H9 (cell line): Measurements from ENCODE around the gene MAPK8IP3. TPM values are rescaled to one million over a fixed set of nuclear protein-coding genes. Genes with fewer than 3 reads are reported as not detected.

Experiments used
- DNase-seq: peaks from one replicate; pipeline ENCODE4 v3.0.0-alpha.2; 2017
- H2AFZ ChIP-seq: one replicate; pipeline ENCODE4 v1.6.1; 2013; ENCODE audit warnings: mild to moderate bottlenecking, low read length, control low read depth, moderate library complexity
- H2AK5ac ChIP-seq: 2 replicates; pipeline ENCODE4 v1.6.1; 2013; ENCODE audit warnings: low read length, control low read depth, mixed read lengths; ENCODE audit not compliant: insufficient read length
- H2BK120ac ChIP-seq: one replicate; pipeline ENCODE4 v1.6.1; 2013; ENCODE audit warnings: low read depth, mild to moderate bottlenecking, low read length, control low read depth, inconsistent platforms; ENCODE audit not compliant: poor library complexity, severe bottlenecking
- H2BK12ac ChIP-seq: 2 replicates; pipeline ENCODE4 v1.6.1; 2013; ENCODE audit warnings: low read length, control low read depth, mixed read lengths, low read depth; ENCODE audit not compliant: insufficient read length
- H2BK15ac ChIP-seq: 2 replicates; pipeline ENCODE4 v1.6.1; 2013; ENCODE audit warnings: low read depth, low read length, control low read depth
- H2BK20ac ChIP-seq: one replicate; pipeline ENCODE4 v1.6.1; 2013; ENCODE audit warnings: low read depth, mild to moderate bottlenecking, low read length, control low read depth, inconsistent platforms; ENCODE audit not compliant: poor library complexity, severe bottlenecking
- H2BK5ac ChIP-seq: 2 replicates; pipeline ENCODE4 v1.6.1; 2013; ENCODE audit warnings: low read length, control low read depth, mixed read lengths; ENCODE audit not compliant: insufficient read length
- H3K14ac ChIP-seq: 2 replicates; pipeline ENCODE4 v1.6.1; 2013; ENCODE audit warnings: low read length, control low read depth; ENCODE audit not compliant: insufficient read depth
- H3K18ac ChIP-seq: 2 replicates; pipeline ENCODE4 v1.6.1; 2013; ENCODE audit warnings: low read depth, mild to moderate bottlenecking, mixed read lengths, low read length, control low read depth; ENCODE audit not compliant: insufficient read length
- H3K23ac ChIP-seq: 2 replicates; pipeline ENCODE4 v1.6.1; 2013; ENCODE audit warnings: low read length, control low read depth, mixed read lengths, low read depth; ENCODE audit not compliant: insufficient read length
- H3K23me2 ChIP-seq: 2 replicates; pipeline ENCODE4 v1.6.1; 2013; ENCODE audit warnings: low read depth, mild to moderate bottlenecking, mixed read lengths, low read length, control low read depth; ENCODE audit not compliant: insufficient read length, poor library complexity, severe bottlenecking
- H3K27ac ChIP-seq: 2 replicates; pipeline ENCODE4 v1.5.1; 2013; ENCODE audit warnings: low read length, control low read depth, mixed read lengths, low read depth; ENCODE audit not compliant: insufficient read length
- H3K27me3 ChIP-seq: 2 replicates; pipeline ENCODE4 v1.6.1; 2013; ENCODE audit warnings: low read length, control low read depth, inconsistent platforms; ENCODE audit not compliant: insufficient read depth
- H3K4ac ChIP-seq: 2 replicates; pipeline ENCODE4 v1.6.1; 2013; ENCODE audit warnings: low read depth, mild to moderate bottlenecking, control low read depth, inconsistent platforms, low read length, moderate library complexity
- H3K4me1 ChIP-seq: 2 replicates; pipeline ENCODE4 v1.6.1; 2013; ENCODE audit warnings: low read length, control low read depth, inconsistent platforms; ENCODE audit not compliant: insufficient read depth
- H3K4me2 ChIP-seq: 2 replicates; pipeline ENCODE4 v1.6.1; 2013; ENCODE audit warnings: low read length, control low read depth, mixed read lengths; ENCODE audit not compliant: insufficient read length, insufficient read depth
- H3K56ac ChIP-seq: 2 replicates; pipeline ENCODE4 v1.6.1; 2013; ENCODE audit warnings: low read depth, mild to moderate bottlenecking, mixed read lengths, low read length, control low read depth; ENCODE audit not compliant: insufficient read length
- H3K79me1 ChIP-seq: 2 replicates; pipeline ENCODE4 v1.6.1; 2013; ENCODE audit warnings: low read depth, mild to moderate bottlenecking, moderate library complexity, low read length, control low read depth, inconsistent platforms; ENCODE audit not compliant: insufficient read depth, poor library complexity, severe bottlenecking
- H3K79me2 ChIP-seq: 2 replicates; pipeline ENCODE4 v1.6.1; 2013; ENCODE audit warnings: low read length, control low read depth, inconsistent platforms; ENCODE audit not compliant: insufficient read depth
- H3K9ac ChIP-seq: 2 replicates; pipeline ENCODE4 v1.6.1; 2013; ENCODE audit warnings: low read length, control low read depth, mixed read lengths; ENCODE audit not compliant: insufficient read length; ENCODE audit errors: extremely low read depth
- H3K9me3 ChIP-seq: one replicate; pipeline ENCODE4 v1.6.1; 2013; ENCODE audit warnings: low read depth, low read length, inconsistent platforms; ENCODE audit not compliant: control insufficient read depth
- H3T11ph ChIP-seq: one replicate; pipeline ENCODE4 v1.6.1; 2013; ENCODE audit warnings: mild to moderate bottlenecking, low read length, control low read depth, inconsistent platforms
- H4K20me1 ChIP-seq: one replicate; pipeline ENCODE4 v1.6.1; 2013; ENCODE audit not compliant: control insufficient read depth, insufficient read length, insufficient read depth
- H4K5ac ChIP-seq: 2 replicates; pipeline ENCODE4 v1.6.1; 2013; ENCODE audit warnings: low read depth, mild to moderate bottlenecking, mixed read lengths, low read length, control low read depth; ENCODE audit not compliant: insufficient read length
- H4K8ac ChIP-seq: replicated peaks from 2 replicates; pipeline ENCODE4 v1.6.1; 2013; ENCODE audit warnings: low read length, control low read depth, mixed read lengths, low read depth; ENCODE audit not compliant: insufficient read length
- H4K91ac ChIP-seq: 2 replicates; pipeline ENCODE4 v1.6.1; 2013; ENCODE audit warnings: low read depth, mild to moderate bottlenecking, moderate library complexity, mixed read lengths, low read length, control low read depth; ENCODE audit not compliant: insufficient read length
- H3K27ac Mint-ChIP-seq, 3 experiments: 2 replicates in 2 of 3; 3 replicates in 1 of 3; pipeline ENCODE4 v1.8.0; 2020 to 2021; ENCODE audit warnings: mixed read lengths in 3 of 3, mild to moderate bottlenecking in 1 of 3, moderate library complexity in 1 of 3
- H3K27me3 Mint-ChIP-seq: 2 replicates; pipeline ENCODE4 v1.8.0; 2021; ENCODE audit warnings: low read depth, mild to moderate bottlenecking, moderate library complexity, mixed read lengths
- H3K36me3 Mint-ChIP-seq, 3 experiments: 2 replicates in 2 of 3; 3 replicates in 1 of 3; pipeline ENCODE4 v1.8.0; 2020 to 2021; ENCODE audit warnings: low read depth in 3 of 3, mixed read lengths in 3 of 3; ENCODE audit not compliant: insufficient read depth in 1 of 3
- H3K4me1 Mint-ChIP-seq, 2 experiments: 2 replicates each; pipeline ENCODE4 v1.8.0; 2020; ENCODE audit warnings: mixed read lengths in 2 of 2
- H3K4me3 Mint-ChIP-seq, 2 experiments: 2 replicates in 1 of 2; 3 replicates in 1 of 2; pipeline ENCODE4 v1.8.0; 2020 to 2021; ENCODE audit warnings: mild to moderate bottlenecking in 2 of 2, mixed read lengths in 2 of 2, moderate library complexity in 1 of 2
- H3K9me3 Mint-ChIP-seq, 2 experiments: 2 replicates in 1 of 2; 3 replicates in 1 of 2; pipeline ENCODE4 v1.8.0; 2020; ENCODE audit warnings: mild to moderate bottlenecking in 2 of 2, mixed read lengths in 2 of 2, moderate library complexity in 1 of 2
- CTCF ChIP-seq: fragments of 200-600 bp; sonication (generic); conservative IDR thresholded peaks from 3 replicates; pipeline ENCODE4 v1.8.0; 2021; ENCODE audit warnings: antibody characterized with exemption, mild to moderate bottlenecking
- WGBS: extraction: QIAGEN DNeasy Blood & Tissue Kit; methylation state at CpG from one replicate; pipeline ENCODE4 v1.1.7; 2013; ENCODE audit warnings: missing lambda C conversion rate, low lambda C conversion rate, mixed read lengths; ENCODE audit not compliant: insufficient read length; ENCODE audit errors: extremely low coverage; 5-methylcytosine and 5-hydroxymethylcytosine counted together
- total RNA-seq: library from RNA; stranded (reverse); gene quantifications from 2 replicates; pipeline ENCODE4 v1.2.1, GENCODE V29; 2021

MAPK8IP3 gene
- total RNA-seq, 1 experiment from 2014 or later, result 51.3 TPM

DNA sequence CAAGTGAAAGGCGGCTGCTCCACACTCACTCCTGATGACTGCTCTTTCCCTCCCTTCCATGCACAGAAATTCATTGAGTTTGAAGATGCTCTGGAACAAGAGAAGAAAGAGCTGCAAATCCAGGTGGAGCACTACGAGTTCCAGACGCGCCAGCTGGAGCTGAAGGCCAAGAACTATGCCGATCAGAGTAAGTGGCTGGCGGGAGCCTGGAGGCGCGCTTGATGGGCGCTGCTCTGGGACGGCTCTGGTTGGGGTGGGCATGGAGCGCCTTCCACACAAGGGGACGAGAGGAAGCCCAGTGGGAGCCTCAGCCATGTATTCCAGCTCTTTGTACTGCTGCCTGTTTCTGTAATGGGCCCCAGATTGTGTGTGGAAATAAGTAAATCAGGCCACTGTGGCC is 18.5 kb downstream of the MAPK8IP3 start:
- no peak overlapping the region for H3K4ac ChIP-seq
- H3K9ac ChIP-seq, result no peak overlapping the region
- no peak overlapping the region for H3K4me2 ChIP-seq
- H3K79me1 ChIP-seq, result no peaks in the 10 kb centered on the region
- H3K27ac Mint-ChIP-seq, result no peak overlapping the region
- H3K4me3 Mint-ChIP-seq, result no peak overlapping the region
- no peak overlapping the region for H2BK120ac ChIP-seq
- no peak overlapping the region for H3K23ac ChIP-seq
- TF ChIP-seq CTCF, result no peak
- H2AK5ac ChIP-seq, result no peak overlapping the region
- H2BK5ac ChIP-seq, result no peak overlapping the region
- H4K5ac ChIP-seq, result no peak overlapping the region
- no peak overlapping the region for H3K14ac ChIP-seq
- H3K36me3 Mint-ChIP-seq, result peaks cover 2 to 22% (median 17%) of the 10 kb centered on the region in 3 experiments; a peak in 6 of 7 replicates
- WGBS, result no CpG with 5 or more reads among the region's 12 CpGs
- H2BK20ac ChIP-seq, result no peak overlapping the region
- H3K4me1 Mint-ChIP-seq, result peaks cover 0 to 7% of the 10 kb centered on the region in 2 experiments; a peak in 3 of 4 replicates
- no peak overlapping the region for H2BK15ac ChIP-seq
- no peak for DNase-seq
- no peak overlapping the region for H2AFZ ChIP-seq
- H3K27me3 Mint-ChIP-seq, result no peaks in the 10 kb centered on the region
- H3K27ac ChIP-seq, result no peak overlapping the region
- H3K9me3 Mint-ChIP-seq, result no peaks in the 10 kb centered on the region
- H3K4me1 ChIP-seq, result no peaks in the 10 kb centered on the region
- H3K23me2 ChIP-seq, result no peaks in the 10 kb centered on the region
- H4K91ac ChIP-seq, result no peak overlapping the region
- no peak overlapping the region for H3T11ph ChIP-seq
- H3K9me3 ChIP-seq, result no peaks in the 10 kb centered on the region
- H2BK12ac ChIP-seq, result no peak overlapping the region
- no peaks in the 10 kb centered on the region for H4K20me1 ChIP-seq
- no peak overlapping the region for H4K8ac ChIP-seq
- H3K79me2 ChIP-seq, result no peaks in the 10 kb centered on the region
- H3K27me3 ChIP-seq, result no peaks in the 10 kb centered on the region
- H3K18ac ChIP-seq, result no peak overlapping the region
- no peak overlapping the region for H3K56ac ChIP-seq
